CD4-positive, alpha-beta T cell (primary cell): ENCODE measurements around the gene SLMAP. TPM values are rescaled to one million over a fixed set of nuclear protein-coding genes. Genes with fewer than 3 reads are reported as not detected.

Experiments used
- ATAC-seq: fragments of 200-7000 bp; cut with Tn5 transposase; one replicate; pipeline ENCODE4 v1.10.0; 2022; ENCODE audit warnings: mild to moderate bottlenecking; ENCODE audit not compliant: poor library complexity
- CTCF ChIA-PET: fragments of 350-600 bp; sonication (Branson Sonifier 250); formaldehyde crosslinking; loops from one replicate; lab custom pipeline; 2021; ENCODE audit warnings: antibody characterized with exemption, inconsistent platforms; lab: Charles Lee
- POLR2A ChIA-PET: fragments of 350-600 bp; sonication (Branson Sonifier 250); formaldehyde crosslinking; loops from one replicate; lab custom pipeline; 2021; ENCODE audit warnings: antibody characterized with exemption, inconsistent platforms; lab: Charles Lee
- DNase-seq, 14 experiments: peaks; one replicate each; pipeline ENCODE4 v3.0.0-alpha.2; 2013 to 2020; ENCODE audit warnings: mixed read lengths in 2 of 14
- H3K27ac ChIP-seq, 2 donors: one replicate each; pipeline versions ENCODE4 v1.5.1 to v1.7.0; 2013; ENCODE audit warnings: low read length in 2 of 2, low read depth in 1 of 2, mild to moderate bottlenecking in 1 of 2
- H3K27me3 ChIP-seq, 2 experiments: 1 replicate in 1 of 2; 2 replicates in 1 of 2; pipeline versions ENCODE4 v1.6.1 to v1.7.0; 2013; ENCODE audit warnings: low read length in 2 of 2, control low read depth in 1 of 2, mild to moderate bottlenecking in 1 of 2, moderate library complexity in 1 of 2; ENCODE audit not compliant: insufficient read depth in 2 of 2, control insufficient read depth in 1 of 2
- H3K36me3 ChIP-seq: one replicate; pipeline ENCODE4 v1.6.1; 2013; ENCODE audit warnings: low read length, control low read depth; ENCODE audit not compliant: insufficient read depth
- H3K4me1 ChIP-seq: one replicate; pipeline ENCODE4 v1.6.1; 2013; ENCODE audit warnings: low read length, control low read depth; ENCODE audit not compliant: insufficient read depth
- H3K4me3 ChIP-seq: one replicate; pipeline ENCODE4 v1.5.1; 2013; ENCODE audit warnings: mild to moderate bottlenecking, low read length, moderate library complexity
- H3K9me3 ChIP-seq, 2 experiments: 1 replicate in 1 of 2; 2 replicates in 1 of 2; pipeline versions ENCODE4 v1.6.1 to v1.7.0; 2013; ENCODE audit warnings: low read length in 2 of 2, mild to moderate bottlenecking in 2 of 2, control low read depth in 1 of 2, moderate library complexity in 1 of 2; ENCODE audit not compliant: control insufficient read depth in 1 of 2, insufficient read depth in 1 of 2
- H3K27ac Mint-ChIP-seq: one replicate; pipeline ENCODE4 v1.8.0; 2020; ENCODE audit warnings: mixed read lengths
- H3K27me3 Mint-ChIP-seq: one replicate; pipeline ENCODE4 v1.8.0; 2021; ENCODE audit warnings: mixed read lengths
- H3K36me3 Mint-ChIP-seq: one replicate; pipeline ENCODE4 v1.8.0; 2021; ENCODE audit warnings: low read depth, mixed read lengths
- H3K4me1 Mint-ChIP-seq: one replicate; pipeline ENCODE4 v1.8.0; 2021; ENCODE audit warnings: low read depth, mixed read lengths
- H3K4me3 Mint-ChIP-seq: one replicate; pipeline ENCODE4 v1.8.0; 2020; ENCODE audit warnings: mild to moderate bottlenecking, mixed read lengths
- H3K9me3 Mint-ChIP-seq: one replicate; pipeline ENCODE4 v1.8.0; 2020; ENCODE audit warnings: mixed read lengths
- CTCF ChIP-seq: fragments of 200-600 bp; IDR thresholded peaks from one replicate; pipeline ENCODE4 v1.8.0; 2022; ENCODE audit warnings: antibody characterized with exemption, mild to moderate bottlenecking
- intact Hi-C, 2 experiments: fragments of 100-400 bp; cut with DNase I in 1 of 2; cut with micrococcal nuclease in 1 of 2; formaldehyde crosslinking; loops; one replicate each; pipeline versions ENCODE4 v1.15.1 to v1.9.0; 2023 to 2025; cut with DNase I, micrococcal nuclease
- total RNA-seq, 174 experiments: library from RNA in 2 of 174; stranded (reverse) in 2 of 174; gene quantifications; one replicate each; pipeline ENCODE4 v1.2.3 and lab custom pipeline; 2021 to 2026

Gene SLMAP
- total RNA-seq, 2 experiments from 2014 or later, result 51.3 to 52.2 TPM

GRCh38 chr3:57927916-57928315 is 171.8 kb downstream of the SLMAP start:
- Histone ChIP-seq H3K36me3 (peaks cover 33% of the 10 kb centered on the region), H3K27ac (no peak overlapping the region), H3K4me1 (no peaks in the 10 kb centered on the region), H3K4me3 (no peak overlapping the region), H3K27me3 (no peaks in the 10 kb centered on the region), H3K9me3 (no peaks in the 10 kb centered on the region)
- no peak overlapping the region for H3K4me3 Mint-ChIP-seq
- H3K27ac Mint-ChIP-seq, result no peak overlapping the region
- CTCF ChIA-PET, result no interaction called here
- H3K9me3 Mint-ChIP-seq, result no peaks in the 10 kb centered on the region
- H3K4me1 Mint-ChIP-seq, result no peaks in the 10 kb centered on the region
- POLR2A ChIA-PET, result no interaction called here
- no peak for TF ChIP-seq CTCF
- DNase-seq (no peak), ATAC-seq (no peak)
- H3K36me3 Mint-ChIP-seq, result peaks cover 73% of the 10 kb centered on the region
- H3K27me3 Mint-ChIP-seq, result no peaks in the 10 kb centered on the region
- intact Hi-C loops, result no loop called here

GRCh38 chr3:57928511-57928910 is 172.4 kb downstream of the SLMAP start:
- TF ChIP-seq CTCF, result no peak
- ATAC-seq (no peak), DNase-seq (no peak)
- Histone ChIP-seq H3K27me3 (no peaks in the 10 kb centered on the region), H3K4me3 (no peak overlapping the region), H3K9me3 (no peaks in the 10 kb centered on the region), H3K27ac (no peak overlapping the region), H3K4me1 (no peaks in the 10 kb centered on the region), H3K36me3 (peaks cover 29% of the 10 kb centered on the region)
- intact Hi-C loops, result no loop called here
- Mint-ChIP-seq H3K9me3 (no peaks in the 10 kb centered on the region), H3K4me3 (no peak overlapping the region), H3K4me1 (no peaks in the 10 kb centered on the region), H3K27ac (no peak overlapping the region), H3K36me3 (peaks cover 73% of the 10 kb centered on the region), H3K27me3 (no peaks in the 10 kb centered on the region)
- POLR2A ChIA-PET, result no interaction called here
- CTCF ChIA-PET, result no interaction called here

- POLR2A ChIA-PET, result no interaction called here
- H3K27me3 ChIP-seq, result no peaks in the 10 kb centered on the region
- Mint-ChIP-seq H3K27me3 (no peaks in the 10 kb centered on the region), H3K27ac (no peak overlapping the region), H3K36me3 (peaks cover 62% of the 10 kb centered on the region), H3K4me1 (no peaks in the 10 kb centered on the region), H3K9me3 (no peaks in the 10 kb centered on the region), H3K4me3 (no peak overlapping the region)
- CTCF ChIA-PET, result no interaction called here
- no peak overlapping the region for H3K4me3 ChIP-seq
- H3K9me3 ChIP-seq, result no peaks in the 10 kb centered on the region
- peaks cover 26% of the 10 kb centered on the region for H3K36me3 ChIP-seq
- DNase-seq, result no peak
- no peaks in the 10 kb centered on the region for H3K4me1 ChIP-seq
- TF ChIP-seq CTCF, result no peak
- no peak overlapping the region for H3K27ac ChIP-seq
- intact Hi-C loops, result no loop called here
- no peak for ATAC-seq
Observed at GRCh38 chr3:57929988-57930387, 173.9 kb downstream of the SLMAP start.
